ENCODE measurements around the gene SLC7A10. TPM values are rescaled to one million over a fixed set of nuclear protein-coding genes. Genes with fewer than 3 reads are reported as not detected.

The SLC7A10 gene
- total RNA-seq, 1 experiment from 2014 or later, result 2.9 TPM

DNA sequence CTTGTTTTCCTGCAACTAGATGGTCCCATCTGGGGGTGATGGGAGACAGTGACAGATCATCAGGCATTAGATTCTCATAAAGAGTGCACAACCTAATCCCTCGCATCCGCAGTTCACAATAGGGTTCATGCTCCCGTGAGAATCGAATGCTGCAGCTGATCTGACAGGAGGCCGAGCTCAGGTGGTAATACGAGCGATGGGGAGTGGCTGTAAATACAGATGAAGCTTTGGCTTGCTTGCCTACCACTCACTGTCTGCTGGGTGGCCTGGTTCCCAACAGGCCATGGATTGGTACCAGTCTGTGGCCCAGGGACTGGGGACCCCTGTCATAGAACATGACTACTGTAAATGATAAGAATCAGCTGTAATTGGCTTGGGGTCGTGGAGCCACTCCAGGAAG, 65.8 kb downstream of the SLC7A10 start:
- Mint-ChIP-seq H3K9me3 (peaks cover 7% of the 10 kb centered on the region in 2 experiments), H3K27ac (no peak overlapping the region), H3K4me1 (no peaks in the 10 kb centered on the region), H3K27me3 (ENCODE audit: low read depth) (no peaks in the 10 kb centered on the region; the same call in 1 of the 2 replicates), H3K36me3 (ENCODE audit: insufficient read depth in 1 of 3, low read depth in 3 of 3) (peaks cover 0 to 3% (median 2%) of the 10 kb centered on the region in 3 experiments; a peak in 3 of 7 replicates), H3K4me3 (no peak overlapping the region)
- WGBS (ENCODE audit: extremely low coverage, insufficient read length, low lambda C conversion rate), result no CpG with 5 or more reads among the region's 8 CpGs
- no peak overlapping the region for H2BK15ac ChIP-seq (ENCODE audit: low read depth, low read length)
- H4K5ac ChIP-seq (ENCODE audit: insufficient read length, low read depth, low read length), result no peak overlapping the region
- H3K14ac ChIP-seq (ENCODE audit: insufficient read depth, low read length), result no peak overlapping the region
- no peaks in the 10 kb centered on the region for H3K79me2 ChIP-seq (ENCODE audit: insufficient read depth, low read length)
- no peaks in the 10 kb centered on the region for H3K27me3 ChIP-seq (ENCODE audit: insufficient read depth, low read length)
- H3K4me2 ChIP-seq (ENCODE audit: insufficient read depth, insufficient read length, low read length), result no peak overlapping the region
- no peak overlapping the region for H3K18ac ChIP-seq (ENCODE audit: insufficient read length, low read depth, low read length)
- no peak overlapping the region for H4K91ac ChIP-seq (ENCODE audit: insufficient read length, low read depth, low read length)
- H2BK20ac ChIP-seq (ENCODE audit: low read depth, low read length, poor library complexity, severe bottlenecking), result no peak overlapping the region
- no peaks in the 10 kb centered on the region for H3K23me2 ChIP-seq (ENCODE audit: insufficient read length, low read depth, low read length, poor library complexity, severe bottlenecking)
- H2AFZ ChIP-seq (ENCODE audit: low read length), result no peak overlapping the region
- DNase-seq, result no peak
- no peak for TF ChIP-seq CTCF (conservative IDR thresholded peaks at IDR 0.05)
- H3K27ac ChIP-seq (ENCODE audit: insufficient read length, low read depth, low read length), result no peak overlapping the region
- H3K4me1 ChIP-seq (ENCODE audit: insufficient read depth, low read length), result no peaks in the 10 kb centered on the region
- H2BK120ac ChIP-seq (ENCODE audit: low read depth, low read length, poor library complexity, severe bottlenecking), result no peak overlapping the region
- H3K79me1 ChIP-seq (ENCODE audit: insufficient read depth, low read depth, low read length, poor library complexity, severe bottlenecking), result no peaks in the 10 kb centered on the region
- H4K20me1 ChIP-seq (ENCODE audit: control insufficient read depth, insufficient read depth, insufficient read length), result no peaks in the 10 kb centered on the region
- no peak overlapping the region for H3K9ac ChIP-seq (ENCODE audit: extremely low read depth, insufficient read length, low read length)
- H2BK12ac ChIP-seq (ENCODE audit: insufficient read length, low read depth, low read length), result no peak overlapping the region
- no peak overlapping the region for H3T11ph ChIP-seq (ENCODE audit: low read length)
- no peak overlapping the region for H2BK5ac ChIP-seq (ENCODE audit: insufficient read length, low read length)
- no peak overlapping the region for H2AK5ac ChIP-seq (ENCODE audit: insufficient read length, low read length)
- no peak overlapping the region for H3K56ac ChIP-seq (ENCODE audit: insufficient read length, low read depth, low read length)
- no peak overlapping the region for H3K23ac ChIP-seq (ENCODE audit: insufficient read length, low read depth, low read length)
- H3K4ac ChIP-seq (ENCODE audit: low read depth, low read length), result no peak overlapping the region
- no peaks in the 10 kb centered on the region for H3K9me3 ChIP-seq (ENCODE audit: control insufficient read depth, low read depth, low read length)
- H4K8ac ChIP-seq (replicated peaks; ENCODE audit: insufficient read length, low read depth, low read length), result no peak overlapping the region
